ENCODE results near the gene BICDL1.

DNA sequence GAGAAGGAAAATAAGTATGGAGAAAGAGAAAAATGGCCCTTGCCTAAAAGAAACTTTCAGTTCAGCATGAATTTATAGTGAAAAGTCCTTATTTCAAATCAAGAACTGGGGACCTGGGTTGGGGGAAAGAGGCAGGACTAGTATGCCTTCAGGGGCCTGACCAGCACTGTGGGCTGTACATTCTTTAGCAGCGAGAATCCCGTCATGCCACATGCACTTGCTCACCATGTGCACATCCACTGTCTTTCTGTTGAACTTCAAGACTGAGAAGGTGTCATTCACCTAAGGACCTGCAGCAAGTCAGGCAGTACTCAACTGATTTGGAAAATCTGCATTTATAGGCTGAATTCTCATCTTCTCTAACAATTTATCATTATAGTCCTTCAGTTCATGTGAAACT is 77.3 kb downstream of the BICDL1 start:
- TF ChIP-seq, protein P1, sequence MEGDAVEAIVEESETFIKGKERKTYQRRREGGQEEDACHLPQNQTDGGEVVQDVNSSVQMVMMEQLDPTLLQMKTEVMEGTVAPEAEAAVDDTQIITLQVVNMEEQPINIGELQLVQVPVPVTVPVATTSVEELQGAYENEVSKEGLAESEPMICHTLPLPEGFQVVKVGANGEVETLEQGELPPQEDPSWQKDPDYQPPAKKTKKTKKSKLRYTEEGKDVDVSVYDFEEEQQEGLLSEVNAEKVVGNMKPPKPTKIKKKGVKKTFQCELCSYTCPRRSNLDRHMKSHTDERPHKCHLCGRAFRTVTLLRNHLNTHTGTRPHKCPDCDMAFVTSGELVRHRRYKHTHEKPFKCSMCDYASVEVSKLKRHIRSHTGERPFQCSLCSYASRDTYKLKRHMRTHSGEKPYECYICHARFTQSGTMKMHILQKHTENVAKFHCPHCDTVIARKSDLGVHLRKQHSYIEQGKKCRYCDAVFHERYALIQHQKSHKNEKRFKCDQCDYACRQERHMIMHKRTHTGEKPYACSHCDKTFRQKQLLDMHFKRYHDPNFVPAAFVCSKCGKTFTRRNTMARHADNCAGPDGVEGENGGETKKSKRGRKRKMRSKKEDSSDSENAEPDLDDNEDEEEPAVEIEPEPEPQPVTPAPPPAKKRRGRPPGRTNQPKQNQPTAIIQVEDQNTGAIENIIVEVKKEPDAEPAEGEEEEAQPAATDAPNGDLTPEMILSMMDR (conservative IDR thresholded peaks at IDR 0.05 in 1 of 2, IDR thresholded peaks at IDR 0.05 in 1 of 2; ENCODE audit: low read depth in 1 of 2, low read length in 2 of 2), result no peak
- no peak for TF ChIP-seq EZH2 (IDR thresholded peaks at IDR 0.05; ENCODE audit: low read length, missing control alignments)
